GM19099 (cell line): ENCODE results near the gene RALY.
A peak's percentile ranks its signal among the peaks of the same experiment; 100 is the strongest.

ENCODE experiments used
- POLR2A ChIP-seq: IDR thresholded peaks from 3 replicates; pipeline ENCODE4 v1.6.1; 2011; ENCODE audit warnings: low read depth; ENCODE audit not compliant: insufficient read length; ENCODE audit errors: extremely low read depth

The RALY gene

GRCh38 chr20:34108616-34109174 lies 115.0 kb downstream of the RALY start:
- TF ChIP-seq POLR2A: no peak

GRCh38 chr20:34109442-34109841 lies 115.7 kb downstream of the RALY start:
- no peak for TF ChIP-seq POLR2A

DNA sequence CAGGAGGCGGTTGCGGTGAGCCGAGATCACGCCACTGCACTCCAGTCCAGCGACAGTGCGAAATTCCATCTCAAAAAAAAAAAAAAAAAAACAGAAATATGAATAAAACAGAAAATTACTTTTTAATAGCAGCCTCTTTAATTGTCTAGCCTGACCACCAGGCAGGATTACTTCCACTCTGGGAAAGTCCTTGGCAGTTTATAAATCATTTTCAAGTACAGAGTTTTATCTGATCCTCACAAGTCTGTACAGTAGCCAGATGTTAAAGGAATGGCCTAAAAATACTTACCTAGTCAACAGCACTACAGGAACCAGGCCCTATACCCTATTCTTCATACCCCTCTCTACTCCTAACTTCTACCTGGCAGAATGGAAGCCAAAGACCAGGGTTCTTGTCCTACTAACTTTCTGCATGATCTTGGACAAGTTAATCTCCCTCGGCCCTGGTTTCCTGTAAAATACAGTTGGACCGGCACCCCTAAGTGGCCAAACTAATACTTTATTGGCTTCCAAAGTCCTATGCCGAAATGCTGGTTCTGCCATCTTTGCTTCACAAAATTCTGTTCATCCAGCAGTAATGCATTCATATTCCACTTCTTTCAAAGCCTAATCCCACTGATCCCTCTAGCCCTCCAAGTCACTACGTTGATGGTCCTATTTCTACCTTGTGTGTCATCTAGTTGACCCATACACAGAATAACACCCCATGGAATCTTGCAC lies 116.5 kb downstream of the RALY start:
- no peak for TF ChIP-seq POLR2A

GRCh38 chr20:34110745-34111641 lies 117.3 kb downstream of the RALY start:
- no peak for TF ChIP-seq POLR2A

GRCh38 chr20:34111702-34112599 lies 118.2 kb downstream of the RALY start, which contains the start of gene EIF2S2:
TSS of gene EIF2S2 (minus strand) at chr20:34112243. CDS start at chr20:34112110, 133 bp downstream.
- peak; percentile 88 for TF ChIP-seq POLR2A

- TF ChIP-seq POLR2A: no peak
These were observed 118.9 kb downstream of the RALY start for GRCh38 chr20:34112600-34113101.

DNA sequence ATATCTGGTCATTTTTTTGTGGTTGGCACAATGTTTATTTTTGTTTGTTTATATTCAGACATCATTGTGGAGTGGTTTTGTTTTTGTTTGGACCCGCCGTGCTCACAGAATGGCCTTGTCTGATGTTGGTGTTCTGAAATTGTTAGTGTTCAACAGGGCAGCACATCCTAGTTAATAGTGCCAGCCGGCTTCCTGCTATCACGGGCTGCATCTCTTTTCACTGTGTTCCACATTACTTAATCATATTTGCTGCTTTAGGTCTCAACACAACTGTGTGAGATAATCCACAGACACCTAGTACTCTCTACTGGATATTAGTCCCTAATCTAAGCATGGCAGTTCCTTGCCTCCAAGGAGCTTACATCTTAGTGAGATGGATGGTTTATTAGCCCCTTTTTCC lies 121.1 kb downstream of the RALY start:
- no peak for TF ChIP-seq POLR2A

- TF ChIP-seq POLR2A: no peak
These were observed 121.5 kb downstream of the RALY start for GRCh38 chr20:34115232-34115631.

GRCh38 chr20:34120213-34120612 lies 126.5 kb downstream of the RALY start:
- no peak for TF ChIP-seq POLR2A

DNA sequence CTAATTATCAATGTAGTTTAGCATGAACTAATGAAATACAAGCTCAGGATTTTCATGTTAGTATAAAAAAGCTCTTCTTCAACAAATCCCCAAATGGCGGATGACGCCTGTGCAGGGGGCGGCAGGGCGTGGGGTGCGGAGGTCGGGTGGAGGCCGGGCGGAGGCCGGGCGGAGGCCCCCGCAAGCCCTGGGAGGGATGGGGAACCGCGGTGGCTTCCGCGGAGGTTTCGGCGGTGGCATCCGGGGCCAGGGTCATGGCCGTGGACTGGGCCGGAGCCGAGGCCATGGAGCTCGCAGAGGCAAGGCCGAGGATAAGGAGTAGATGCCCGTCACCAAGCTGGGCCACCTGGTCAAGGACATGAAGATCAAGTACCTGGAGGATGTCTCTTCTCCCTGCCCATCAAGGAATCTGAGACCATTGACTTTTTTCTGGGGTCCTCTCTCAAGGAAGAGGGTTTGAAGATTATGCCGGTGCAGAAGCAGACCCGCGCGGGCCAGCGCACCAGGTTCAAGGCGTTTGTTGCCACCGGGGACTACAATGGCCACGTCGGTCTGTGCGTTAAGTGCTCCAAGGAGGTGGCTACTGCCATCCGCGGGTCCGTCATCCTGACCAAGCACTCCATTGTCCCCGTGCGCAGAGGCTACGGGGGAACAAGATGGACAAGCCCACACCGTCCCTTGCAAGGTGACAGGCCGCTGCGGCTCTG lies 128.7 kb downstream of the RALY start:
- TF ChIP-seq POLR2A: no peak

GRCh38 chr20:34123309-34123708 lies 129.6 kb downstream of the RALY start:
- no peak for TF ChIP-seq POLR2A

GRCh38 chr20:34124469-34125249 lies 130.9 kb downstream of the RALY start:
- TF ChIP-seq POLR2A: no peak

- TF ChIP-seq POLR2A: no peak
These were observed 134.1 kb downstream of the RALY start for GRCh38 chr20:34127792-34128191.
